Hepatocyte (in vitro differentiated cells): ENCODE data around the gene GPD1. TPM values are rescaled to one million over a fixed set of nuclear protein-coding genes. Genes with fewer than 3 reads are reported as not detected.

Experiments
- DNase-seq: peaks from one replicate; pipeline ENCODE4 v3.0.0-alpha.2; 2016; ENCODE audit warnings: low spot score
- H2AFZ ChIP-seq: fragments of 200-600 bp; sonication (generic); 2 replicates; pipeline ENCODE4 v1.6.0; 2016; ENCODE audit warnings: antibody characterized with exemption, mild to moderate bottlenecking
- H3K27ac ChIP-seq: fragments of 200-600 bp; sonication (generic); 2 replicates; pipeline ENCODE4 v1.5.1; 2016; ENCODE audit warnings: mild to moderate bottlenecking
- H3K27me3 ChIP-seq: fragments of 200-600 bp; sonication (generic); 2 replicates; pipeline ENCODE4 v1.6.1; 2016
- H3K36me3 ChIP-seq: fragments of 200-600 bp; sonication (generic); replicated peaks from 2 replicates; pipeline ENCODE4 v1.5.1; 2016; ENCODE audit warnings: low read depth; ENCODE audit not compliant: insufficient read depth
- H3K4me1 ChIP-seq: fragments of 200-600 bp; sonication (generic); 2 replicates; pipeline ENCODE4 v1.5.1; 2016; ENCODE audit warnings: mild to moderate bottlenecking, moderate library complexity; ENCODE audit not compliant: insufficient read depth
- H3K4me2 ChIP-seq: fragments of 200-600 bp; sonication (generic); 2 replicates; pipeline ENCODE4 v1.6.0; 2016
- H3K4me3 ChIP-seq: fragments of 200-600 bp; sonication (generic); 2 replicates; pipeline ENCODE4 v1.5.1; 2016; ENCODE audit warnings: mild to moderate bottlenecking
- H3K79me2 ChIP-seq: fragments of 200-600 bp; sonication (generic); 2 replicates; pipeline ENCODE4 v1.6.0; 2017; ENCODE audit warnings: mild to moderate bottlenecking
- H3K9me2 ChIP-seq: fragments of 200-600 bp; sonication (generic); replicated peaks from 2 replicates; pipeline ENCODE4 v1.6.0; 2017; ENCODE audit warnings: mild to moderate bottlenecking; ENCODE audit not compliant: insufficient read depth
- H3K9me3 ChIP-seq: fragments of 200-600 bp; sonication (generic); 2 replicates; pipeline ENCODE4 v1.5.1; 2016; ENCODE audit warnings: low read depth, mild to moderate bottlenecking
- H4K20me1 ChIP-seq: fragments of 200-600 bp; sonication (generic); 2 replicates; pipeline ENCODE4 v1.6.0; 2016; ENCODE audit warnings: mild to moderate bottlenecking; ENCODE audit not compliant: insufficient read depth, poor library complexity, severe bottlenecking
- CTCF ChIP-seq: fragments of 200-600 bp; sonication (generic); IDR thresholded peaks from 2 replicates; pipeline ENCODE4 v1.5.1; 2016; ENCODE audit warnings: antibody characterized with exemption, mild to moderate bottlenecking; ENCODE audit not compliant: poor library complexity
- EZH2 ChIP-seq: fragments of 200-600 bp; sonication (generic); IDR thresholded peaks from 2 replicates; pipeline ENCODE4 v1.6.1; 2016; ENCODE audit warnings: antibody characterized with exemption, mild to moderate bottlenecking, borderline replicate concordance
- EZH2phosphoT487 ChIP-seq: fragments of 200-600 bp; sonication (generic); IDR thresholded peaks from one replicate; pipeline ENCODE4 v1.6.1; 2018; ENCODE audit warnings: antibody characterized with exemption, mild to moderate bottlenecking, low read depth, moderate library complexity; ENCODE audit not compliant: unreplicated experiment, severe bottlenecking
- WGBS: methylation state at CpG from one replicate; pipeline ENCODE4 v1.1.6; 2016; ENCODE audit warnings: low lambda C conversion rate; ENCODE audit errors: missing lambda C conversion rate; 5-methylcytosine and 5-hydroxymethylcytosine counted together
- polyA plus RNA-seq: library from polyadenylated mRNA; unstranded; fragments of >200 nt; fragmentation: Nextera tagmentation; extraction: Ambion mirVana; gene quantifications from 2 replicates; pipeline ENCODE4 v1.2.1, GENCODE V29; 2016
- total RNA-seq: library from RNA; depleted of rRNA; stranded (reverse); fragments of >200 nt; gene quantifications from 2 replicates; pipeline ENCODE4 v1.2.3, GENCODE V29; 2014

The GPD1 gene
- total and polyA plus RNA-seq, 2 experiments from 2014 or later = 30.6 to 64.1 TPM

GRCh38 chr12:50059440-50060119 lies 44.2 kb upstream of the GPD1 start:
- Histone ChIP-seq H3K79me2 (no peaks in the 10 kb centered on the region), H4K20me1 (no peaks in the 10 kb centered on the region), H3K9me2 (no peaks in the 10 kb centered on the region), H2AFZ (no peak overlapping the region), H3K9me3 (no peaks in the 10 kb centered on the region), H3K4me3 (no peak overlapping the region), H3K4me2 (no peak overlapping the region), H3K27me3 (peaks cover 10% of the 10 kb centered on the region), H3K36me3 (no peaks in the 10 kb centered on the region), H3K27ac (no peak overlapping the region), H3K4me1 (no peaks in the 10 kb centered on the region)
- TF ChIP-seq EZH2 (no peak), CTCF (no peak), EZH2phosphoT487 (no peak)
- 82% methylated on average over 12 of the region's 12 CpGs for WGBS
- no peak for DNase-seq

- no peak overlapping the region for H2AFZ ChIP-seq
- H3K4me2 ChIP-seq = no peak overlapping the region
- H3K4me3 ChIP-seq = no peak overlapping the region
- no peak overlapping the region for H3K27ac ChIP-seq
- H3K79me2 ChIP-seq = no peaks in the 10 kb centered on the region
- H3K27me3 ChIP-seq = peaks cover 10% of the 10 kb centered on the region
- H4K20me1 ChIP-seq = no peaks in the 10 kb centered on the region
- H3K9me2 ChIP-seq = no peaks in the 10 kb centered on the region
- no peaks in the 10 kb centered on the region for H3K36me3 ChIP-seq
- 68% methylated on average over 4 of the region's 4 CpGs for WGBS
- H3K9me3 ChIP-seq = no peaks in the 10 kb centered on the region
- no peak for TF ChIP-seq EZH2
- no peak for TF ChIP-seq EZH2phosphoT487
- no peak for TF ChIP-seq CTCF
- no peaks in the 10 kb centered on the region for H3K4me1 ChIP-seq
- DNase-seq = no peak
Observed at GRCh38 chr12:50060120-50060468, 43.7 kb upstream of the GPD1 start.

GRCh38 chr12:50061171-50061570 lies 42.6 kb upstream of the GPD1 start:
- no peak overlapping the region for H2AFZ ChIP-seq
- H3K4me2 ChIP-seq = no peak overlapping the region
- WGBS = 97% methylated on average over 2 of the region's 2 CpGs
- peaks cover 9% of the 10 kb centered on the region for H3K27me3 ChIP-seq
- no peak for DNase-seq
- TF ChIP-seq CTCF (no peak), EZH2phosphoT487 (no peak), EZH2 (no peak)
- no peaks in the 10 kb centered on the region for H3K9me3 ChIP-seq
- no peaks in the 10 kb centered on the region for H3K4me1 ChIP-seq
- H3K36me3 ChIP-seq = no peaks in the 10 kb centered on the region
- no peaks in the 10 kb centered on the region for H4K20me1 ChIP-seq
- no peaks in the 10 kb centered on the region for H3K9me2 ChIP-seq
- no peaks in the 10 kb centered on the region for H3K79me2 ChIP-seq
- H3K27ac ChIP-seq = no peak overlapping the region
- H3K4me3 ChIP-seq = no peak overlapping the region
